Measurements from ENCODE around the gene OR56A4. TPM values are rescaled to one million over a fixed set of nuclear protein-coding genes. Genes with fewer than 3 reads are reported as not detected.

The OR56A4 gene
- total RNA-seq, 1 experiment from 2014 or later = not detected

GRCh38 chr11:5989203-5989602 is 17.5 kb downstream of the OR56A4 start:
- Histone ChIP-seq H3K27me3 (ENCODE audit: low read length) (0 out of 2 replicates have a peak, but pooled peaks cover 3% of the 10 kb centered on the region), H2AFZ (ENCODE audit: low read length) (no peak overlapping the region), H3K4me3 (ENCODE audit: low read length) (no peak overlapping the region), H3K4me1 (ENCODE audit: insufficient read depth, low read length) (no peaks in the 10 kb centered on the region), H3K4me2 (ENCODE audit: low read length) (no peak overlapping the region), H4K20me1 (ENCODE audit: low read length) (no peaks in the 10 kb centered on the region), H3K27ac (ENCODE audit: low read length) (no peak overlapping the region), H3K79me2 (ENCODE audit: low read length) (no peaks in the 10 kb centered on the region), H3K9ac (ENCODE audit: low read length) (no peak overlapping the region), H3K9me3 (ENCODE audit: low read length) (no peaks in the 10 kb centered on the region), H3F3A (ENCODE audit: low read length, unreplicated experiment) (no peaks in the 10 kb centered on the region), H3K9me2 (replicated peaks; ENCODE audit: low read length) (no peaks in the 10 kb centered on the region), H3K36me3 (ENCODE audit: low read depth, low read length) (no peaks in the 10 kb centered on the region)
- POLR2A ChIA-PET (ENCODE audit: unreplicated experiment) = no interaction called here
- no peak for ATAC-seq
- CTCF ChIA-PET = no interaction called here
- no TSS peak for BruUV-seq (replicated peaks)
- no peak for TF ChIP-seq EZH2 (IDR thresholded peaks at IDR 0.05; ENCODE audit: low read length, unreplicated experiment)
- no peak for TF ChIP-seq EZH2phosphoT487 (IDR thresholded peaks at IDR 0.05; ENCODE audit: borderline replicate concordance, low read length)
- TF ChIP-seq CTCF (conservative IDR thresholded peaks at IDR 0.05; ENCODE audit: low read depth, low read length) = no peak
- intact Hi-C loops (cut with micrococcal nuclease) = no loop called here
- DNase-seq = no peak

- H3K9me3 ChIP-seq (ENCODE audit: low read length) = no peaks in the 10 kb centered on the region
Observed at GRCh38 chr11:5986885-5987284, 19.9 kb downstream of the OR56A4 start, which contains the start of gene OR52L1. TSS of gene OR52L1 (minus strand) at chr11:5986985. CDS start at chr11:5986930, 55 bp downstream.

More at GRCh38 chr11:5986885-5987284, 19.9 kb downstream of the OR56A4 start, which contains the start of gene OR52L1:
- Histone ChIP-seq H3K4me3 (ENCODE audit: low read length) (no peak within 1 kb of the TSS), H4K20me1 (ENCODE audit: low read length) (no peaks in the 10 kb centered on the region), H3K27ac (ENCODE audit: low read length) (no peak within 1 kb of the TSS), H3K4me1 (ENCODE audit: insufficient read depth, low read length) (no peaks in the 10 kb centered on the region), H3K4me2 (ENCODE audit: low read length) (no peak within 1 kb of the TSS), H2AFZ (ENCODE audit: low read length) (no peak within 1 kb of the TSS), H3K9me2 (replicated peaks; ENCODE audit: low read length) (no peaks in the 10 kb centered on the region), H3F3A (ENCODE audit: low read length, unreplicated experiment) (no peaks in the 10 kb centered on the region), H3K9ac (ENCODE audit: low read length) (no peak within 1 kb of the TSS), H3K27me3 (ENCODE audit: low read length) (0 out of 2 replicates have a peak, but pooled peaks cover 3% of the 10 kb centered on the region), H3K79me2 (ENCODE audit: low read length) (no peaks in the 10 kb centered on the region), H3K36me3 (ENCODE audit: low read depth, low read length) (no peaks in the 10 kb centered on the region)
- ChIA-PET POLR2A (ENCODE audit: unreplicated experiment) (no interaction called here), CTCF (no interaction called here)
- BruUV-seq (replicated peaks) = no TSS peak
- ATAC-seq (no peak), DNase-seq (no peak)
- intact Hi-C loops (cut with micrococcal nuclease) = no loop called here
- no peak for TF ChIP-seq EZH2phosphoT487 (IDR thresholded peaks at IDR 0.05; ENCODE audit: borderline replicate concordance, low read length)
- TF ChIP-seq CTCF (conservative IDR thresholded peaks at IDR 0.05; ENCODE audit: low read depth, low read length) = no peak
- no peak for TF ChIP-seq EZH2 (IDR thresholded peaks at IDR 0.05; ENCODE audit: low read length, unreplicated experiment)

Measured in PC-3 (cell line).